Caki2 (cell line): ENCODE results near the gene NHERF2. TPM values are rescaled to one million over a fixed set of nuclear protein-coding genes. Genes with fewer than 3 reads are reported as not detected.
"Not testable (repeated sequence)": the region's sequence is repeated elsewhere in the genome, so short reads cannot be mapped to it uniquely, and the experiment has no call there.

Source experiments
- DNase-seq: peaks from one replicate; pipeline ENCODE4 v3.0.0-alpha.2; 2015; ENCODE audit warnings: low read depth
- in situ Hi-C: cut with HindIII; loops from 2 replicates; pipeline ENCODE4 v1.10.0; 2016; ENCODE audit warnings: low sequenced_read_pairs, low pct_unique_long_range_greater_than_20kb, mixed read lengths
- total RNA-seq: library from RNA; depleted of rRNA; stranded (reverse); fragments of >200 nt; shearing (Covaris generic); gene quantifications from 2 replicates; pipeline ENCODE4 v1.2.3, GENCODE V29; 2014; ENCODE audit warnings: low replicate concordance

NHERF2 gene
- total RNA-seq, 1 experiment from 2014 or later: 30.3 TPM

DNA sequence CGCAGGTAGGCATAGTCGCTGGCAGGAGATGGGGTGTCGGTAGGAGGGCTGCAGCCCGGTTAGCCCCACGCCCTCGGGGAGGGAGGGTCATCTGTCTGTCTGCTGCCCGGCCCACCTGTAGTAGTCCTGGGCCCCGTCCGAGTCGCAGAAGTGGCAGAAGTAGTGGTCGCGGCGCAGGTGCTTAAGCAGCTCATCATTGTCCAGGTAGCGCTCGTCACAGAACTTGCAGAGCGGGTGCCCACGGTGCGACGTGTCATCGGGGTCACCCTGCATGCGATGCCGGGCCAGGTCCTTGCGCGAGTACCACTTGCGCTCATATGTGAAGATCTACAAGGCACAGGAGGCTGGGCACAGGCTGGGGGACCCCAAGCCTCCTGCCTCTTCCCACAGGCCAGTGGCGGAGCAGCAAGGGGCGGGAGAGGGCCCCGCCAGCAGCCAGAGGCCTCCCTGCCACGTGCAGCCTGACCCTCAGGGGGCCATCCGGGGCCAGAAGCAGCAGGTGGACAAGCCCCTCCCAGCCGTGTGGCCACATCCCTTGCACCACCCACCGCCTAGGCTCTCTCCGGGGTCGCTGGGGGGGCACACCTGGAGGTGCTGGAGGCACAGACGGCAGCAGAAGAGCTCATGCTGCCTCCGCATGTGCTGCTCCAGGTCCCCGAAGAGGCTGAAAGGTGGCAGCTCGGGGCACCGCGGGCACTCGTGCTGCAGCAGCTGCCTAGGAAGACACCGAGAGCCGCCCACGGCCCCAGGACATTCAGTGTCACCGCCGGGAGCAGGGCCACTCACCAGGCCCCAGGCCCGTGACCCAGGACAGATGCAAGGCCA lies 24.1 kb upstream of the NHERF2 start:
- in situ Hi-C loops: no loop called here

DNA sequence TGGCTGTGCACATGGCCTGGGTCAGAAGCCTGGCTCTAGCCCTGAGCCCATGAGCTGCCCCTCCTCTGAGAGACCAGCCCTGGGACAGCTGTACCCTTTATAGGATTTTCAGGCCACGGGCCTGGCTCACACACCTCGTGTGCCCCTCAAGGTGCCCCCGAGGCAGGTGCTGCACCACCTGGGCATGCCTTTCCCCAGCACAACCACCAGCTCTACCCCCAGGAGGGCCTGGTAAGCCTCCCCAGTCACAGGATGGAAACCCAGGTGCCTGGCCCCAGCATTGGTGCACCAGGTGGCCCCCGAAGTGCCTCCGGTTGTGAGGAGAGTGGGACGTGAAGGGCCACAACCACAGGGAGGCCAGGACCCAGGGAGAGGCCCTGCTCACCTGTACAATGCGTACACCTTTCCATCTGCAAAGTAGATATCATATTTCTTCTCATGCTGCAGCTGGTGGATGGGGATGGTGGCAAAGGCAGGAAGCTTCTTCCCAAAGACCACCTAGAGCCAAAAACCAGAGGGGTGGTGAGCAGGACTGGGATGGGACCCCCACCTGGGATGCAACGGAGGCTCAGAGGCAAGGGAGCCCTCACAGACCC lies 23.4 kb upstream of the NHERF2 start:
- in situ Hi-C loops: no loop called here
- no peak for DNase-seq

More for the DNA sequence above, 24.1 kb upstream of the NHERF2 start:
- no peak for DNase-seq

- in situ Hi-C loops: no loop called here
- peak; percentile 90 for DNase-seq
These were observed 22.7 kb upstream of the NHERF2 start for GRCh38 chr16:2003827-2004641.

GRCh38 chr16:2004795-2005517 lies 21.7 kb upstream of the NHERF2 start:
- in situ Hi-C loops: no loop called here
- no peak for DNase-seq

DNA sequence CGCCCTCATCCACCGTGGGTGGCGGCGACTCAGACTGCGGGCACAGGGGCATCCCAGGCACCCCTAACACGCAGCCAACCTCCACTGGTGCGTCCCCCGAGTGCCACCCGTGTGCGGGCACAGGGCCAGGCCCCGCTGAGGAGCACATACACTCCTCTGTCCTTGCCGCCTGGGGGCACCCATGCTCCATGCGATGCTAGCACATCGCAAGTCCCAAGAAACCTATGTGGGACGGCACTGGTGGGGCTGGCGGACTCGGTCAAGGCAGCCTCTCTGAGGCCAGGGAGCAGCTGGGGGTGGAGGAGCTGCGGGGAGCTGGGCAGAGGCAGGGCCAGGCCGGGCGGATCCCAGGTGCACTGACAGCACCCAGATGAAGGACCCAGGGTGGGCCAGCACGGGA lies 21.1 kb upstream of the NHERF2 start:
- no peak for DNase-seq
- in situ Hi-C loops: no loop called here

DNA sequence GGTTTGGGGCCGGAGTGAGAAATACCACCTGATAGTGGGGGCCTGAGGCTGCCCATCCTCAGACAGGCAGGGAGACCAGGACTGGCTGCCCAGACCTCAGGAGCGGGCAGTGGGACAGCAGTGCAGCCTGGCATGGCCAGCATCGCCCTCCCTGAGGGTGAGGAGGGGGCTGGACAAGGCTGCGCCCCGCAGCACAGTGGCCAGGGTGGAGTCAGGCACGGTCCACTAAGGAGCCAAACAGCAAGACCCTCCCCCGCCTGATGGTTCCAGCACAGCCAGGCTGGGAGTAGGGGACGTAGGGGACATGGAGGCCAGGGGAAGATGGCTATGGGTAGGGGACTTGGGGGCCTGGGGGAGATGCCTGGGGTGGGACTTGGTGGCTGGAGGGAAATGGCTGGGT lies 20.4 kb upstream of the NHERF2 start:
- in situ Hi-C loops: no loop called here

GRCh38 chr16:2007081-2007836 lies 19.4 kb upstream of the NHERF2 start:
- DNase-seq: no peak
- in situ Hi-C loops: no loop called here

More for the DNA sequence above, 20.4 kb upstream of the NHERF2 start:
- DNase-seq: no peak

DNA sequence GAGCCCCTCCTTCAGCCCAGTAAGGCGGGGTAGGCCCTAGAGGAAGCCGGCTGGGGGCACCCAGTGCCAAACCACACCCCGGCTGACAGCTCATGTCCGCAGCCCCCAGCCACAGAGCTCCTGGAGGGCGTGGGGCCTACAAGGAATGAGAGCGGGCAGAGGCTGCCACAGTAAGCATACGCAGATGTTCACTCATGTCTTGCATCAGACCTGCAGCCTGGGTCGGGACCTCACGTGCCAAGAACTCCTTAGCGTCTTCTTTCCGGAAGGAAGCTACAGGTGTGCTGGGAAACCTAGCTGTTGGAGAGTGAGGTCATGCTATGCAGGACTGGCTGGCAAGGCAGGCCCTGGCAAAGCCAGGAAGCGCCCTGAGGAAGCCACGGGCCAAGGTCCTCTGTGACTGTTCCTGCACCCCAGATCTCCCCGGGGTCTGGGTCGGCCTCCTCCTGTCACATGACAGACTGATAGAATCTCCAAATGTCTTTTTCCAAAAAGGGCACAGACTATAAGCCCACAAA lies 18.6 kb upstream of the NHERF2 start:
- DNase-seq: no peak
- in situ Hi-C loops: no loop called here

DNA sequence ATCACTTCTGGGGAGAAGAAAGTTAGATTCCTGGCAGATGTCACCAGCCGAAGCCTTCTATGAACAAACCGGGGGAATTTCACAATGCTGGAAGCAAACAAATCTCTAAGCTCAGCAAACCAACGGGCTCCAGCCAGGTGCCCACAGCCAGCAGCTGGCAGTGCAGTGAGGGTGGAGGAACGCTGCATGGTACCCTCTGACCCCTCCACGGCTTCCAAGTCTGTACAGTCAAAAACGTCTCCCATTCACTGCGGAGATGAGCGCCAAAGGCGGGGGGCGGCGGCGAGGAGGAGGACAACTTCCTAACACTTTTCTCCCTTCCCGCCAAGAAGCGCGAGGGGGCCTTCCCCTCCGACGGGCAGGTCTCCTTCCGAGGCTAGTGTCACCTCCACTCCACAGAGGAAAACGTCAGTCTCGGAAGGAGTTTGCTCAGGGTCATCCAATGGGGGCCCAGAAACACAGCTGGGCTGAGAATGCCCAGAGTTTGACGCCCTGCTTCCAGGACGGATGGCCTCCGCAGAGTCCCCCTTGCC lies 18.0 kb upstream of the NHERF2 start:
- no peak for DNase-seq
- in situ Hi-C loops: no loop called here

- in situ Hi-C loops: no loop called here
- no peak for DNase-seq
These were observed 17.5 kb upstream of the NHERF2 start for GRCh38 chr16:2009164-2009711.

DNA sequence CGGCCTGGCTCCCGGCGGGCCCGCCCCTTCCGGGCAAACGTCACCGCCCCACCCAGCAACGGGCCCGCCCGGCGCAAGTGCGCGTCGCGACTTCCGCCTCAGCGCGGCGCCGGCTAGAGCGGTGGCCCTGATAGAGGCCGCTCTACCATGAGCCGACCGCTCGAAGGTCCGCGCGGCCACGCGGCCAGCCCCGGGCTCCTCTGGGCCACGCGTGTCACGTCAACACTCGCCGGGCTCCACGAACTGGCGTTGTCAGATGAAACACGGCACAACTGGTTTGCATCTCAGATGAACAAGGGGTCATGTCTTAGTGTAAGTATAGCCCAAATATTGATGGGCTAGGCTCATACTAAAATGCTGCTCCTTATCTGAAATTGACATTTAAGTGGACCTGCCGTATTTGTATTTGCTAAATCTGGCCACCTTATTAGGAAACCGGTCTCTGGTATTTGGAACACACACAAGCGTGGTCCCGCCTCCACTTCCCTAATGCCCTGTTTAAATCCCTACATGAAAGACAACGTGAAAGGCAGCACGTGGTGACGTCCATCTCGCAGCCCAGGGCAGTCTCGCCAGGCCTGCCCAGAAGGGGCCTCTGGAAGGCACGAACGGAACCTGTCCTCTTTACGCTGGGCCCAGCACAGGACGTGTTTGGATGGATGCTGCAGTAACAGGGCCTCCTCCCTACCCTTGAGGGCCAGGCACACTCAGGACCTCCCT lies 16.8 kb upstream of the NHERF2 start, which contains the start of gene ZNF598:
ZNF598 (minus strand) TSS at position 31 of the 720 bp plus-strand sequence.
- peak; percentile 84 for DNase-seq
- in situ Hi-C loops: no loop called here

- in situ Hi-C loops, DNase-seq: not testable (repeated sequence)
These were observed 15.0 kb upstream of the NHERF2 start for GRCh38 chr16:2011726-2012125.

- no peak for DNase-seq
- in situ Hi-C loops: no loop called here
These were observed 13.2 kb upstream of the NHERF2 start for GRCh38 chr16:2013527-2013926.

DNA sequence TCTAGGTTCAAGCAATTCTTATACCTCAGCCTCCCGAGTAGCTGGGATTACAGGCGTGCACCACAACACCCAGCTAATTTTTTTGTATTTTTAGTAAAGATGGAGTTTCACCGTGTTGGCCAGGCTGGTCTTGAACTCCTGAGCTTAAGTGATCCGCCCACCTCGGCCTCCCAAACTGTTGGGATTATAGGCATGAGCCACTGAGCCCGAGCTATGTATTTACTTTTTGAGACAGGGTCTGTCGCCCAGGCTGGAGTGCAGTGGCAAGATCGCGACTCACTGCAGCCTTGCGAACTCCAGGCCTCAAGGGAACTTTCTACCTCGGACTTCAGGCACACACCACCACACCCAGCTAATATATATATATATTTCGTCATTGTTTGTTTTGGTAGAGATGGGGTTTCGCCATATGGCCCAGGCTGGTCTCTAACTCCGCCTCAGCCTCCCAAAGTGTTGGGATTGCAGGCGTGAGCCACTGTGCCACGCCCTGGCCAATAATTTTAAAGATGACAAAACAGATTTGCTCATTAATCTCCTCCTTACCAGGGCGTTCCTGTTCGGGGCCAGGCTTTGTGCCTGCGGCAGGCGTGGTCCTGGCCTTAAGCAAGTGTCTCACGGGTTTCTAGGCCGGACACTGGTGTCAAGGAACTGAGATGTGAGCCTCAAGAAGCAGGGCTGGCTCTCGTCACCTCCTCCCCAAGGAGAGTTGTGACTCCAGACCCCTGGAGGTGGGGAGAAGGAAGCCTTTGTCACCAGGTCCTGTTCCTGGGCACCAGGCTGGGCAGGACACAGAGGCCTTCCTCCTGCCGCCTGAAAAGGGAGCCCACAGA lies 11.4 kb upstream of the NHERF2 start:
- peak; percentile 90 for DNase-seq
- in situ Hi-C loops: no loop called here

DNA sequence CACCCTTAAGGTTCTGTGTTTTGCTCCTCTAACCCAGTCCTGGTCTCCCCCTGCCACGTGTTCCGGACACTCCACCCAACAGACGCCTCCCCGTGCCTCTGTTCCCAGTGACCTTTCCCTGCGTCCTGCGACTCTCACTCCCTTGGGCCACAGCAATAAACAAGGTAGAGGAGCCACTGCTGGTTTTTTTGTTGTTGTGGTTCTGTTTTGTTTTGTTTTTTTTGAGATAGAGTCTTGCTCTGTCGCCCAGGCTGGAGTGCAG lies 10.8 kb upstream of the NHERF2 start:
- in situ Hi-C loops: no loop called here
- no peak for DNase-seq

DNA sequence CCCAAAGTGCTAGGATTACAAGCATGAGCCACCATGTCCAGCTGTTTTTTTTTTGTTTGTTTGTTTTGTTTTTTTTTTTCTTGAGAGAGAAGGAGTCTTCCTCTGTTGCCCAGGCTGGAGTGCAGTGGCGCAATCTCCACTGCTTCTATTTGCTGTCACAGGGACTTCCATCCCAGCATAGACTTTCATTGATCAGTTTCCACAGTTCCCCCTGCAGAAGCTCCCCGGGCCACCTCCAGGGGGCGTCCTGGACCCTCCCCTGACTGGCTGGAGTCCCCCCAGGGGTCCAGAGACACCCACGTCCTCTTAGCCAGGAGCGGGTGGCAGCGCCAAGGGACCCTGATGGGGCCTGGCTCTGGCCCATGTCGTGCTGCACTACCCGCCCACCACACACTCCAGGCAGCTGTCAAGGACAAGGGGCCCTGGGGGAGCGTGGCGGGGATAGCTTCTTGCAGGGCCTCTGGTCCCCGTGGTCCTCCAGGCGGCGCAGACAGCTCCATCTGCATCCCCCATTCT lies 10.2 kb upstream of the NHERF2 start:
- DNase-seq: no peak
- in situ Hi-C loops: no loop called here
